Neuronal stem cell (in vitro differentiated cells): Measurements from ENCODE around the gene PDE7B.

Source experiments
- DNase-seq: peaks from one replicate; pipeline ENCODE4 v3.0.0-alpha.2; 2013; ENCODE audit warnings: low spot score
- H2AFZ ChIP-seq: one replicate; pipeline ENCODE4 v1.6.1; 2013; ENCODE audit warnings: mild to moderate bottlenecking, low read length, inconsistent platforms
- H2AK5ac ChIP-seq: 2 replicates; pipeline ENCODE4 v1.6.1; 2013; ENCODE audit warnings: low read depth, mild to moderate bottlenecking, inconsistent platforms, low read length, moderate library complexity, mixed read lengths
- H2BK120ac ChIP-seq: 2 replicates; pipeline ENCODE4 v1.6.1; 2013; ENCODE audit warnings: low read depth, mild to moderate bottlenecking, inconsistent platforms, low read length, moderate library complexity, mixed read lengths
- H2BK12ac ChIP-seq: one replicate; pipeline ENCODE4 v1.6.1; 2013; ENCODE audit warnings: low read length, inconsistent platforms
- H2BK15ac ChIP-seq: 2 replicates; pipeline ENCODE4 v1.6.1; 2013; ENCODE audit warnings: mild to moderate bottlenecking, low read length, inconsistent platforms, mixed read lengths
- H2BK5ac ChIP-seq: one replicate; pipeline ENCODE4 v1.6.1; 2013; ENCODE audit warnings: inconsistent platforms, mild to moderate bottlenecking, low read length, moderate library complexity
- H3K14ac ChIP-seq: one replicate; pipeline ENCODE4 v1.6.1; 2013; ENCODE audit warnings: low read length, inconsistent platforms
- H3K18ac ChIP-seq: 2 replicates; pipeline ENCODE4 v1.6.1; 2013; ENCODE audit warnings: low read length, inconsistent platforms
- H3K23ac ChIP-seq: 2 replicates; pipeline ENCODE4 v1.6.1; 2013; ENCODE audit warnings: low read depth, mild to moderate bottlenecking, mixed read lengths, low read length, inconsistent platforms; ENCODE audit not compliant: poor library complexity
- H3K27ac ChIP-seq: replicated peaks from 3 replicates; pipeline ENCODE4 v1.5.1; 2013; ENCODE audit warnings: low read length, inconsistent platforms
- H3K27me3 ChIP-seq, 3 experiments: 2 replicates each; pipeline ENCODE4 v1.6.1; 2013; ENCODE audit warnings: low read length in 3 of 3, mild to moderate bottlenecking in 2 of 3, inconsistent platforms in 1 of 3, low read depth in 1 of 3, mixed read lengths in 1 of 3, moderate library complexity in 1 of 3; ENCODE audit not compliant: control insufficient read depth in 3 of 3, insufficient read depth in 3 of 3
- H3K36me3 ChIP-seq, 2 donors: replicated peaks in 1 of 2; 2 replicates each; pipeline ENCODE4 v1.6.1; 2013; ENCODE audit warnings: low read length in 2 of 2; ENCODE audit not compliant: control insufficient read depth in 2 of 2, insufficient read depth in 2 of 2
- H3K4ac ChIP-seq: 2 replicates; pipeline ENCODE4 v1.6.1; 2013; ENCODE audit warnings: inconsistent platforms, mild to moderate bottlenecking, low read length, moderate library complexity
- H3K4me1 ChIP-seq, 2 donors: 1 replicate in 1 of 2; 2 replicates in 1 of 2; pipeline ENCODE4 v1.6.1; 2013; ENCODE audit warnings: low read length in 2 of 2, low read depth in 1 of 2; ENCODE audit not compliant: control insufficient read depth in 2 of 2, insufficient read depth in 1 of 2
- H3K4me2 ChIP-seq: one replicate; pipeline ENCODE4 v1.6.1; 2013; ENCODE audit warnings: mild to moderate bottlenecking, low read length, inconsistent platforms; ENCODE audit not compliant: insufficient read depth, poor library complexity, severe bottlenecking
- H3K4me3 ChIP-seq, 2 donors: 2 replicates each; pipeline ENCODE4 v1.5.1; 2013; ENCODE audit warnings: low read length in 2 of 2, mild to moderate bottlenecking in 2 of 2, inconsistent platforms in 1 of 2, moderate library complexity in 1 of 2
- H3K79me1 ChIP-seq: one replicate; pipeline ENCODE4 v1.6.1; 2013; ENCODE audit warnings: low read depth, mild to moderate bottlenecking, inconsistent platforms, low read length, moderate library complexity
- H3K9ac ChIP-seq: one replicate; pipeline ENCODE4 v1.6.1; 2013; ENCODE audit warnings: mild to moderate bottlenecking, low read depth, low read length, inconsistent platforms; ENCODE audit not compliant: poor library complexity
- H3K9me3 ChIP-seq, 2 donors: replicated peaks in 1 of 2; 2 replicates each; pipeline versions ENCODE3 to v1.6.1; 2013; ENCODE audit warnings: low read length in 2 of 2, mild to moderate bottlenecking in 2 of 2, inconsistent platforms in 1 of 2, low read depth in 1 of 2, mixed read lengths in 1 of 2, moderate library complexity in 1 of 2; ENCODE audit not compliant: control insufficient read depth in 2 of 2, insufficient read depth in 1 of 2
- H4K8ac ChIP-seq: one replicate; pipeline ENCODE4 v1.6.1; 2013; ENCODE audit warnings: low read depth, mild to moderate bottlenecking, inconsistent platforms, low read length, moderate library complexity
- H4K91ac ChIP-seq: one replicate; pipeline ENCODE4 v1.6.1; 2013; ENCODE audit warnings: low read length, low read depth, mild to moderate bottlenecking, inconsistent platforms; ENCODE audit not compliant: poor library complexity
- WGBS, 2 donors: extraction: QIAGEN DNeasy Blood & Tissue Kit; methylation state at CpG; one replicate each; pipeline ENCODE4 v1.1.7; 2013; ENCODE audit warnings: missing lambda C conversion rate in 2 of 2, mixed read lengths in 1 of 2; ENCODE audit not compliant: insufficient read length in 2 of 2, insufficient replicate concordance in 1 of 2; ENCODE audit errors: extremely low coverage in 2 of 2; 5-methylcytosine and 5-hydroxymethylcytosine counted together

The PDE7B gene

DNA sequence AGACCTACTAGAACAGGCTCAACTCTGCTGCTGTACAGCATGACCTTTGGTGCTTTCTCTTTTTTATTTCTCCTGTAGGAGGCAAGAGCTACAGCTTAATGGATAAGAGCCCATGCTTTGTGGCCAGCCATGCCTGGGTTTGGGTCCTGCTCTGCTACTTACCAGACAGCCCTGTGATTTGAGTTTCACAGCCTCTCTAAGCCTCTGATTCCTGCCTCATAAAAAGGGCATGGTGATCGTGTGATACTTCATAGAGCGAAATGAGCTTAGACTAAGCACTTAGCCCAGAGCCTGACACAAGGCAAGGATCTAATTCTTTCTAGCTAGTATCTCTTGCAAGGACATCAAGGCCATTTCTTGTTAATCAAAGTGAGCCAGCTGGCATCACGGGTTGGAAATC is 19.3 kb upstream of the PDE7B start:
- Histone ChIP-seq H3K4ac (no peak overlapping the region), H2BK12ac (no peak overlapping the region), H3K23ac (no peak overlapping the region), H3K27ac (no peak overlapping the region), H3K9me3 (no peaks in the 10 kb centered on the region), H3K4me3 (no peak overlapping the region), H2BK5ac (no peak overlapping the region), H2BK15ac (no peak overlapping the region), H3K79me1 (no peaks in the 10 kb centered on the region), H2AFZ (no peak overlapping the region), H3K4me2 (no peak overlapping the region), H3K36me3 (no peaks in the 10 kb centered on the region), H2BK120ac (no peak overlapping the region), H4K91ac (no peak overlapping the region), H3K14ac (no peak overlapping the region), H4K8ac (no peak overlapping the region), H3K9ac (no peak overlapping the region), H3K4me1 (no peaks in the 10 kb centered on the region), H2AK5ac (no peak overlapping the region), H3K18ac (no peak overlapping the region), H3K27me3 (no peaks in the 10 kb centered on the region)
- no CpG with 5 or more reads among the region's 3 CpGs for WGBS, 2 donors
- no peak for DNase-seq

DNA sequence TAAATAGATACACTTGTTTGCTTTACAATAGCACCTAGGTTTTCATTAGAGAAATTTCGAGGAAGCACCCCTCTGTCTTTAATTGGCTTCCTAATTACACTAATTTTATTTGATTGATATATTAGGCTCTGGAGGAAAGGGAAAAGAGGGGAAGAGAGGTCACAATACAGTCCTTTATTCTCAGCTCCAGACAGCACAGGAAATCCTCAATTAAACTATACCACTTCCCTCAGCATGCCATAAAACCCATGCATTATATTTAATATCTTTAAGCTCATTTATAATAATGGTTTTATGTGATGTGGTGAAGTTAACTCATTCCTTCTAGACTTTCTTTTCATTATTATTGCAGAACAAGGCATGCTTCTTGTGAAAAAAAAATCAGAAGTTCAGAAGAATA is 17.7 kb upstream of the PDE7B start:
- Histone ChIP-seq H3K4me3 (no peak overlapping the region), H3K79me1 (no peaks in the 10 kb centered on the region), H2BK12ac (no peak overlapping the region), H2BK120ac (no peak overlapping the region), H3K4me2 (no peak overlapping the region), H3K23ac (no peak overlapping the region), H3K9ac (no peak overlapping the region), H3K18ac (no peak overlapping the region), H3K4ac (no peak overlapping the region), H4K8ac (no peak overlapping the region), H3K36me3 (no peaks in the 10 kb centered on the region), H3K9me3 (no peaks in the 10 kb centered on the region), H3K4me1 (peaks cover 2 to 9% of the 10 kb centered on the region in 2 donors), H2AFZ (no peak overlapping the region), H3K27me3 (no peaks in the 10 kb centered on the region), H3K27ac (no peak overlapping the region), H2AK5ac (no peak overlapping the region), H2BK15ac (no peak overlapping the region), H4K91ac (no peak overlapping the region), H2BK5ac (no peak overlapping the region), H3K14ac (no peak overlapping the region)
- DNase-seq, result no peak
- no CpG with 5 or more reads among the region's 1 CpG for WGBS, 2 donors

DNA sequence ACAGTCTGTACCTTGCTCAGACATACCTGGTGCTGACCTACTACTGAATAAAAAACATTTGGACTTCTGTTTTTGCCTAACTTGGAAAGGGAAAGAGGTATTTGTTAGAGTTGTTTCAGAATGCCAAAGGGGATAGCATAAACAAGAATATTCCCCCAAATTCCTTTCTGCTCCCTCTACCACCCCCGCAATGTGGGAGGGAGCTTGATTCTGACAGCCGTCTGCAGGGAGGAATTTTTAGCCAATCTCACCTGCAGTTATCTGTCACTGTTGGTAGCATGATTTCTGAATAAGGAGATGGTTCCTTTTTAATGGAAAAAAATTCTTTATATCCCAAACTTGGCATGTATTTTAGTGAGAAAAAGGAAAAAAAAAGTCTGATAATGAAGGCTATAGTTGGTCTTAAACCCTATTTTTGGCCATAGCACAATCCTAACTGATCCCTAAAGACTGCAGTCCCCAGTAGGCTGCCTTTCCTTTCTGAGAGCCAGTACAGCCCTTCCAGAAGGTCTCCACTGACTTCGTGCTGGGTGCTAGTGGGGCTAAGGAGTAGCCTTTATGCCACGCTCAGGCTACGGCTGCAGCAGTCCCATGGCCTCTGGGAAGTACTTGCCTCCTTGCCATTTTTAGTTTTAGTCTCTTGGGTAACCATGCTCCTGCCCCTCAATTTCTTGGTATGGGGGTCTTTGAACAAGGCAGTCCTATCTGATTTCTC is 13.6 kb upstream of the PDE7B start:
- H2BK12ac ChIP-seq, result no peak overlapping the region
- H2BK120ac ChIP-seq, result no peak overlapping the region
- WGBS, 2 donors, result no CpG with 5 or more reads among the region's 5 CpGs

DNA sequence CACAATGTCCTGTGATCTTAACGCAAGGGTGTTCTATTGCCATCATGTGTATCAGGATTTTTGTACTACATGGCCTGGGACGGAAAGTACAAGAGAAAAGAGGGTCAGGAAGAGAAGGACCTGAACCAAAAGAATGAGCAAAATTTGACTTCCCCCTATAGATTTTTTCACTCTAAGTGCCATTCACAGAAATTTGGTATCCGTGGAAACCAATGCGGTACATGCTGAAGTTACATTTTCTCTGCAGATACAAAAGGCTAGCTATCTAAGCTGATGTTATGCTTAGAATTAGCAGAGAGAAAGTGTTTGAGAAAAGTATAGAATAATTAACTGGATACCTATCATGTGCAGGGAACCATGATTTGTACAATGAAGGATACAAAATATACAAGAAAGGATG is 12.4 kb upstream of the PDE7B start:
- H2AK5ac ChIP-seq, result no peak overlapping the region
- H3K27me3 ChIP-seq, result no peaks in the 10 kb centered on the region
- no peaks in the 10 kb centered on the region for H3K9me3 ChIP-seq
- H3K27ac ChIP-seq, result no peak overlapping the region
- H3K4ac ChIP-seq, result no peak overlapping the region
- no peak overlapping the region for H3K23ac ChIP-seq
- no peak overlapping the region for H2BK5ac ChIP-seq
- DNase-seq, result no peak
- H4K91ac ChIP-seq, result no peak overlapping the region
- H3K36me3 ChIP-seq, result no peaks in the 10 kb centered on the region
- H3K4me1 ChIP-seq, result peaks cover 2 to 19% of the 10 kb centered on the region in 2 donors
- H3K18ac ChIP-seq, result no peak overlapping the region
- H3K4me2 ChIP-seq, result no peak overlapping the region
- no peak overlapping the region for H3K9ac ChIP-seq
- no CpG with 5 or more reads among the region's 4 CpGs for WGBS, 2 donors
- H3K4me3 ChIP-seq, result peak overlapping the region in 1 of 2 donors; percentile 12
- no peak overlapping the region for H2BK12ac ChIP-seq
- no peak overlapping the region for H3K14ac ChIP-seq
- no peak overlapping the region for H2BK15ac ChIP-seq
- H2BK120ac ChIP-seq, result no peak overlapping the region
- H4K8ac ChIP-seq, result no peak overlapping the region
- H3K79me1 ChIP-seq, result no peaks in the 10 kb centered on the region
- H2AFZ ChIP-seq, result peak overlapping the region; percentile 21

More for the DNA sequence above, 13.6 kb upstream of the PDE7B start:
- DNase-seq, result no peak
- Histone ChIP-seq H4K8ac (no peak overlapping the region), H2AFZ (peak overlapping the region; percentile 35), H3K18ac (no peak overlapping the region), H2BK15ac (no peak overlapping the region), H3K79me1 (no peaks in the 10 kb centered on the region), H3K4me2 (no peak overlapping the region), H3K4me1 (peaks cover 2 to 19% of the 10 kb centered on the region in 2 donors), H2BK5ac (no peak overlapping the region), H3K9me3 (no peaks in the 10 kb centered on the region), H3K14ac (no peak overlapping the region), H3K27me3 (no peaks in the 10 kb centered on the region), H3K23ac (no peak overlapping the region), H3K4me3 (no peak overlapping the region), H3K27ac (no peak overlapping the region), H3K4ac (no peak overlapping the region), H4K91ac (no peak overlapping the region), H3K9ac (no peak overlapping the region), H3K36me3 (no peaks in the 10 kb centered on the region), H2AK5ac (no peak overlapping the region)
